Caco-2 (cell line): ENCODE data around the gene MAPK8IP3. TPM values are rescaled to one million over a fixed set of nuclear protein-coding genes. Genes with fewer than 3 reads are reported as not detected.

Experiments
- BruUV-seq: library from RNA; stranded (reverse); fragments of 400-500 nt; replicated peaks from 2 replicates; lab custom pipeline; 2021; lab: Mats Ljungman, UMichigan
- CTCF ChIA-PET: fragments of 300-600 bp; sonication (Branson Sonifier 250); formaldehyde crosslinking; loops from one replicate; lab custom pipeline; 2022; ENCODE audit warnings: antibody characterized with exemption; lab: Charles Lee
- POLR2A ChIA-PET: fragments of 300-600 bp; sonication (Branson Sonifier 250); formaldehyde crosslinking; loops from one replicate; lab custom pipeline; 2022; ENCODE audit warnings: antibody characterized with exemption; lab: Charles Lee
- DNase-seq, 2 experiments: peaks; one replicate each; pipeline versions ENCODE4 v3.0.0 to v3.0.0-alpha.2; 2020 to 2022
- H3K27me3 ChIP-seq: replicated peaks from 2 replicates; pipeline ENCODE4 v1.6.0; 2011; ENCODE audit warnings: low read length; ENCODE audit not compliant: control insufficient read depth, insufficient read depth
- H3K36me3 ChIP-seq: 2 replicates; pipeline ENCODE4 v1.5.1; 2011; ENCODE audit warnings: low read length; ENCODE audit not compliant: control insufficient read depth, insufficient read depth
- H3K4me1 ChIP-seq: fragments of 250-450 bp; sonication (Bioruptor Pico); 2 replicates; pipeline ENCODE4 v1.5.1; 2020; ENCODE audit warnings: mild to moderate bottlenecking
- H3K4me3 ChIP-seq: 2 replicates; pipeline ENCODE4 v1.5.1; 2011; ENCODE audit warnings: low read depth, mild to moderate bottlenecking, control low read depth, low read length
- H3K9me3 ChIP-seq: fragments of 250-450 bp; sonication (Bioruptor Pico); 2 replicates; pipeline ENCODE4 v1.5.1; 2020; ENCODE audit warnings: mild to moderate bottlenecking, moderate library complexity
- H3K27ac Mint-ChIP-seq: one replicate; pipeline ENCODE4 v1.8.0; 2022; ENCODE audit warnings: mixed read lengths; ENCODE audit not compliant: unreplicated experiment
- H3K27me3 Mint-ChIP-seq: one replicate; pipeline ENCODE4 v1.8.0; 2022; ENCODE audit warnings: mixed read lengths; ENCODE audit not compliant: insufficient read depth, unreplicated experiment
- H3K36me3 Mint-ChIP-seq: one replicate; pipeline ENCODE4 v1.8.0; 2022; ENCODE audit warnings: mild to moderate bottlenecking, mixed read lengths; ENCODE audit not compliant: insufficient read depth, unreplicated experiment
- H3K4me1 Mint-ChIP-seq: one replicate; pipeline ENCODE4 v1.8.0; 2022; ENCODE audit warnings: low read depth, mixed read lengths; ENCODE audit not compliant: unreplicated experiment
- H3K4me3 Mint-ChIP-seq: one replicate; pipeline ENCODE4 v1.8.0; 2022; ENCODE audit warnings: mild to moderate bottlenecking, moderate library complexity, mixed read lengths; ENCODE audit not compliant: unreplicated experiment
- H3K9me3 Mint-ChIP-seq: one replicate; pipeline ENCODE4 v1.8.0; 2022; ENCODE audit warnings: mixed read lengths; ENCODE audit not compliant: unreplicated experiment
- intact Hi-C: fragments of 100-400 bp; cut with micrococcal nuclease; formaldehyde crosslinking; loops from one replicate; pipeline ENCODE4 v1.10.0; 2022; ENCODE audit not compliant: unreplicated experiment
- total RNA-seq: library from RNA; stranded (reverse); gene quantifications from 2 replicates; pipeline ENCODE4 v1.2.3, GENCODE V29; 2022
- TF ChIP-seq, protein P1 (sequence below), 2 experiments: fragments of 200-600 bp in 1 of 2; IDR thresholded peaks; 1 replicate in 1 of 2; 2 replicates in 1 of 2; pipeline versions ENCODE4 v1.5.1 to v1.8.0; 2011 to 2022; ENCODE audit warnings: antibody characterized with exemption in 1 of 2, control low read depth in 1 of 2, inconsistent platforms in 1 of 2, low read depth in 1 of 2, low read length in 1 of 2, mild to moderate bottlenecking in 1 of 2, moderate library complexity in 1 of 2; ENCODE audit not compliant: insufficient read depth in 1 of 2, severe bottlenecking in 1 of 2, unreplicated experiment in 1 of 2

MAPK8IP3 gene
- total RNA-seq, 1 experiment from 2014 or later: 60.5 TPM

GRCh38 chr16:1667271-1667670, 38.7 kb upstream of the MAPK8IP3 start:
- TF ChIP-seq, protein P1, sequence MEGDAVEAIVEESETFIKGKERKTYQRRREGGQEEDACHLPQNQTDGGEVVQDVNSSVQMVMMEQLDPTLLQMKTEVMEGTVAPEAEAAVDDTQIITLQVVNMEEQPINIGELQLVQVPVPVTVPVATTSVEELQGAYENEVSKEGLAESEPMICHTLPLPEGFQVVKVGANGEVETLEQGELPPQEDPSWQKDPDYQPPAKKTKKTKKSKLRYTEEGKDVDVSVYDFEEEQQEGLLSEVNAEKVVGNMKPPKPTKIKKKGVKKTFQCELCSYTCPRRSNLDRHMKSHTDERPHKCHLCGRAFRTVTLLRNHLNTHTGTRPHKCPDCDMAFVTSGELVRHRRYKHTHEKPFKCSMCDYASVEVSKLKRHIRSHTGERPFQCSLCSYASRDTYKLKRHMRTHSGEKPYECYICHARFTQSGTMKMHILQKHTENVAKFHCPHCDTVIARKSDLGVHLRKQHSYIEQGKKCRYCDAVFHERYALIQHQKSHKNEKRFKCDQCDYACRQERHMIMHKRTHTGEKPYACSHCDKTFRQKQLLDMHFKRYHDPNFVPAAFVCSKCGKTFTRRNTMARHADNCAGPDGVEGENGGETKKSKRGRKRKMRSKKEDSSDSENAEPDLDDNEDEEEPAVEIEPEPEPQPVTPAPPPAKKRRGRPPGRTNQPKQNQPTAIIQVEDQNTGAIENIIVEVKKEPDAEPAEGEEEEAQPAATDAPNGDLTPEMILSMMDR (IDR thresholded peaks at IDR 0.05; ENCODE audit: insufficient read depth in 1 of 2, low read depth in 1 of 2, low read length in 1 of 2, severe bottlenecking in 1 of 2, unreplicated experiment in 1 of 2): no peak
- no peaks in the 10 kb centered on the region for H3K27me3 ChIP-seq
- H3K27ac Mint-ChIP-seq: no peak overlapping the region
- H3K9me3 ChIP-seq: no peaks in the 10 kb centered on the region
- no peak overlapping the region for H3K4me3 Mint-ChIP-seq
- BruUV-seq: no TSS peak
- peaks cover 56% of the 10 kb centered on the region for H3K36me3 Mint-ChIP-seq
- ChIA-PET POLR2A (interaction anchor here (0.6 kb wide), 1 partner anchor 11 kb away, joined by 4 read pairs; the partner anchor contains the start of gene JPT2), CTCF (no interaction called here)
- H3K9me3 Mint-ChIP-seq: no peaks in the 10 kb centered on the region
- H3K4me3 ChIP-seq: no peak overlapping the region
- no peaks in the 10 kb centered on the region for H3K4me1 Mint-ChIP-seq
- intact Hi-C loops: no loop called here
- no peak for DNase-seq
- no peaks in the 10 kb centered on the region for H3K4me1 ChIP-seq
- no peaks in the 10 kb centered on the region for H3K27me3 Mint-ChIP-seq
- H3K36me3 ChIP-seq: peaks cover 1% of the 10 kb centered on the region

GRCh38 chr16:1667916-1668315, 38.1 kb upstream of the MAPK8IP3 start:
- CTCF ChIA-PET: no interaction called here
- POLR2A ChIA-PET: interaction anchor here (0.6 kb wide), 1 partner anchor 10 kb away, joined by 4 read pairs; the partner anchor contains the start of gene JPT2
- no peak overlapping the region for H3K4me3 Mint-ChIP-seq
- no peak overlapping the region for H3K27ac Mint-ChIP-seq
- intact Hi-C loops: no loop called here
- H3K9me3 Mint-ChIP-seq: no peaks in the 10 kb centered on the region
- Histone ChIP-seq H3K9me3 (no peaks in the 10 kb centered on the region), H3K36me3 (peaks cover 1% of the 10 kb centered on the region), H3K4me3 (no peak overlapping the region), H3K27me3 (no peaks in the 10 kb centered on the region), H3K4me1 (no peaks in the 10 kb centered on the region)
- BruUV-seq: no TSS peak
- no peaks in the 10 kb centered on the region for H3K4me1 Mint-ChIP-seq
- DNase-seq: no peak
- peaks cover 53% of the 10 kb centered on the region for H3K36me3 Mint-ChIP-seq
- TF ChIP-seq, protein P1 (IDR thresholded peaks at IDR 0.05; ENCODE audit: insufficient read depth in 1 of 2, low read depth in 1 of 2, low read length in 1 of 2, severe bottlenecking in 1 of 2, unreplicated experiment in 1 of 2): no peak
- H3K27me3 Mint-ChIP-seq: no peaks in the 10 kb centered on the region

DNA sequence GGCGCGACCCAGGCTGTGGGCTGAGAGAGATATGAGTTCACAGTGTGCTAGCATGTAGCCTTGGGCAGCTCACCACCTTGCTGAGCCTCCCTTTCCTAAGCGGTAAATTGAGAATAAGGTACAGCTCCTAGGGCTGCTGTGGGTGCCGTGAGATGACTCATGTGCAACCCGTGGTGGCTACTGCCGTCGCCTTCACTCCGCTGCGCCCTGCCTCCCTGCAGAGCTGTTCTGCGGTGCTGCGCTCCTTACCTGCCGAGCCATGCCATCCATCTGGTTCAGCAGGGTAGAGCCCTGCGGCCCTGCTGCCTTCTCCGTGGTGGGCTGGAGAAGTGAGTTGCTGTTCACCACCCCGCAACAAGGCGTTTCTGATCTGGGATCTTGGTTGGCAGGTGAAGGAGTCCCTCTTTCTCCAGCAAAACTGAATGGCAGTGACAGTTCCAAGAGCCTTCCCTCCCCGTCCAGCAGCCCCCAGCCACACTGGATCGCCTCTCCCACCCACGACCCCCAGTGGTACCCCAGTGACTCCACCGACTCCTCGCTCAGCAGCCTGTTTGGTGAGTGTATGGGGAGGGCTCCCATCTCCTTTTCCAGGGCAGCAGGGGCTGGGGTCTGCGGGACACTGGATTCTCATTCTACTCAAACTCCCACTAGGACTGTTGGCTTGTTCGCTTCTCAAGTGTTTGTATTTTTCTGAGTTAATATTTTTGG, 37.2 kb upstream of the MAPK8IP3 start:
- no peak overlapping the region for H3K27ac Mint-ChIP-seq
- no peaks in the 10 kb centered on the region for H3K9me3 ChIP-seq
- peaks cover 1% of the 10 kb centered on the region for H3K36me3 ChIP-seq
- CTCF ChIA-PET: no interaction called here
- no peaks in the 10 kb centered on the region for H3K9me3 Mint-ChIP-seq
- POLR2A ChIA-PET: no interaction called here
- H3K4me1 ChIP-seq: no peaks in the 10 kb centered on the region
- H3K4me1 Mint-ChIP-seq: no peaks in the 10 kb centered on the region
- intact Hi-C loops: no loop called here
- no peaks in the 10 kb centered on the region for H3K27me3 Mint-ChIP-seq
- no peak for DNase-seq
- no peaks in the 10 kb centered on the region for H3K27me3 ChIP-seq
- H3K4me3 Mint-ChIP-seq: no peak overlapping the region
- TF ChIP-seq, protein P1 (IDR thresholded peaks at IDR 0.05; ENCODE audit: insufficient read depth in 1 of 2, low read depth in 1 of 2, low read length in 1 of 2, severe bottlenecking in 1 of 2, unreplicated experiment in 1 of 2): no peak
- H3K36me3 Mint-ChIP-seq: peaks cover 51% of the 10 kb centered on the region
- H3K4me3 ChIP-seq: no peak overlapping the region
- BruUV-seq: no TSS peak
